GM21528 (cell line): Measurements from ENCODE around the gene RHBDD2.
"Not testable (repeated sequence)": the region's sequence is repeated elsewhere in the genome, so short reads cannot be mapped to it uniquely, and the experiment has no call there.

ENCODE experiments used
- ATAC-seq: cut with Tn5 transposase; IDR thresholded peaks from one replicate; pipeline ENCODE4 v1.9.1; 2021; ENCODE audit warnings: mild to moderate bottlenecking, moderate library complexity; ENCODE audit not compliant: unreplicated experiment, low FRiP score

RHBDD2 gene

GRCh38 chr7:75878769-75879611, at the start of gene RHBDD2:
TSS of gene RHBDD2 (plus strand) at chr7:75879034. CDS start at chr7:75879083, 49 bp downstream.
- peak; percentile 96 for ATAC-seq

GRCh38 chr7:75829656-75830055, 49.2 kb upstream of the RHBDD2 start:
- not testable (repeated sequence) for ATAC-seq

- no peak for ATAC-seq
Observed at GRCh38 chr7:75830978-75831377, 47.9 kb upstream of the RHBDD2 start.

GRCh38 chr7:75833662-75834061, 45.2 kb upstream of the RHBDD2 start:
- not testable (repeated sequence) for ATAC-seq

- ATAC-seq: no peak
Observed at GRCh38 chr7:75835688-75836285, 43.0 kb upstream of the RHBDD2 start.

GRCh38 chr7:75836798-75837197, 42.0 kb upstream of the RHBDD2 start:
- ATAC-seq: no peak

GRCh38 chr7:75838281-75838930, 40.4 kb upstream of the RHBDD2 start:
- ATAC-seq: not testable (repeated sequence)

- ATAC-seq: no peak
Observed at GRCh38 chr7:75840029-75840428, 38.8 kb upstream of the RHBDD2 start.

GRCh38 chr7:75842836-75843446, 35.9 kb upstream of the RHBDD2 start:
- ATAC-seq: peak; percentile 81

GRCh38 chr7:75843613-75844116, 35.2 kb upstream of the RHBDD2 start:
- no peak for ATAC-seq

GRCh38 chr7:75844158-75844557, 34.7 kb upstream of the RHBDD2 start:
- ATAC-seq: no peak

- ATAC-seq: not testable (repeated sequence)
Observed at GRCh38 chr7:75845132-75845531, 33.7 kb upstream of the RHBDD2 start.

- no peak for ATAC-seq
Observed at GRCh38 chr7:75847707-75848106, 31.1 kb upstream of the RHBDD2 start.

GRCh38 chr7:75849573-75849972, 29.3 kb upstream of the RHBDD2 start:
- ATAC-seq: no peak

- no peak for ATAC-seq
Observed at GRCh38 chr7:75850235-75850634, 28.6 kb upstream of the RHBDD2 start.

GRCh38 chr7:75854233-75854632, 24.6 kb upstream of the RHBDD2 start:
- no peak for ATAC-seq

- not testable (repeated sequence) for ATAC-seq
Observed at GRCh38 chr7:75854813-75855345, 24.0 kb upstream of the RHBDD2 start.

GRCh38 chr7:75856536-75856935, 22.3 kb upstream of the RHBDD2 start:
- no peak for ATAC-seq

- ATAC-seq: no peak
Observed at GRCh38 chr7:75858410-75858809, 20.4 kb upstream of the RHBDD2 start.

GRCh38 chr7:75861636-75862035, 17.2 kb upstream of the RHBDD2 start:
- no peak for ATAC-seq
